SK-N-SH (cell line): ENCODE results near the gene USP46. TPM values are rescaled to one million over a fixed set of nuclear protein-coding genes. Genes with fewer than 3 reads are reported as not detected.

Experiments used
- CTCF ChIA-PET: fragments of 300-600, 350-600 bp; formaldehyde crosslinking; extraction: SDS; loops from one replicate; lab custom pipeline; 2021; lab: Yijun Ruan, JAX
- POLR2A ChIA-PET: fragments of 350-600 bp; sonication (Branson Sonifier 250); formaldehyde crosslinking; extraction: SDS; loops from one replicate; lab custom pipeline; 2020; ENCODE audit warnings: antibody characterized with exemption, inconsistent platforms; lab: Yijun Ruan, JAX
- DNase-seq: peaks from one replicate; pipeline ENCODE4 v3.0.0; 2012
- H2AFZ ChIP-seq: fragments of 200-600 bp; sonication (generic); 2 replicates; pipeline ENCODE4 v1.8.1; 2016; ENCODE audit warnings: antibody characterized with exemption, mild to moderate bottlenecking, low read depth
- H3F3A ChIP-seq: fragments of 200-600 bp; sonication (generic); replicated peaks from 2 replicates; pipeline ENCODE3; 2016; ENCODE audit warnings: antibody characterized with exemption, mild to moderate bottlenecking; ENCODE audit not compliant: insufficient read depth
- H3K27ac ChIP-seq, 2 experiments: fragments of 200-500 bp in 1 of 2; fragments of 200-600 bp in 1 of 2; sonication (Bioruptor generic) in 1 of 2; sonication (generic), shearing (Covaris generic) in 1 of 2; 2 replicates each; pipeline versions ENCODE4 v1.5.1 to v1.6.1; 2014 to 2016; ENCODE audit warnings: low read depth in 2 of 2, inconsistent platforms in 1 of 2, low read length in 1 of 2, mild to moderate bottlenecking in 1 of 2, mixed read lengths in 1 of 2
- H3K27me3 ChIP-seq: fragments of 200-600 bp; sonication (generic), shearing (Covaris generic); 2 replicates; pipeline ENCODE4 v1.6.1; 2016; ENCODE audit warnings: mixed run types; ENCODE audit not compliant: insufficient read depth
- H3K36me3 ChIP-seq, 2 experiments: fragments of 200-500 bp in 1 of 2; fragments of 200-600 bp in 1 of 2; sonication (Bioruptor generic) in 1 of 2; sonication (generic) in 1 of 2; replicated peaks in 1 of 2; 2 replicates each; pipeline versions ENCODE3 to v1.5.1; 2014 to 2016; ENCODE audit warnings: low read length in 1 of 2, mild to moderate bottlenecking in 1 of 2; ENCODE audit not compliant: insufficient read depth in 2 of 2, control insufficient read depth in 1 of 2
- H3K4me1 ChIP-seq, 2 experiments: fragments of 200-500 bp in 1 of 2; fragments of 200-600 bp in 1 of 2; sonication (Bioruptor generic) in 1 of 2; sonication (generic), shearing (Covaris generic) in 1 of 2; 2 replicates each; pipeline versions ENCODE4 v1.5.1 to v1.6.1; 2014 to 2016; ENCODE audit warnings: low read depth in 1 of 2, low read length in 1 of 2, mixed run types in 1 of 2; ENCODE audit not compliant: insufficient read depth in 2 of 2, control insufficient read depth in 1 of 2
- H3K4me2 ChIP-seq: fragments of 200-600 bp; sonication (generic), shearing (Covaris generic); 2 replicates; pipeline ENCODE4 v1.6.1; 2017; ENCODE audit warnings: mixed run types
- H3K4me3 ChIP-seq, 2 experiments: fragments of 200-500 bp in 1 of 2; fragments of 200-600 bp in 1 of 2; sonication (Bioruptor generic) in 1 of 2; sonication (generic), shearing (Covaris generic) in 1 of 2; 2 replicates each; pipeline versions ENCODE4 v1.5.1 to v1.8.1; 2014 to 2016; ENCODE audit warnings: low read depth in 2 of 2, inconsistent platforms in 1 of 2, low read length in 1 of 2, mild to moderate bottlenecking in 1 of 2, mixed read lengths in 1 of 2, moderate library complexity in 1 of 2
- H3K79me2 ChIP-seq: fragments of 200-600 bp; sonication (generic); 2 replicates; pipeline ENCODE4 v1.8.1; 2017; ENCODE audit warnings: mild to moderate bottlenecking; ENCODE audit not compliant: insufficient read depth
- H3K9ac ChIP-seq: fragments of 200-600 bp; sonication (generic); 2 replicates; pipeline ENCODE4 v1.6.1; 2017; ENCODE audit warnings: mixed run types
- H3K9me2 ChIP-seq: fragments of 200-600 bp; sonication (generic); 2 replicates; pipeline ENCODE4 v1.6.1; 2017; ENCODE audit warnings: mixed run types
- H3K9me3 ChIP-seq: fragments of 200-600 bp; sonication (generic); 2 replicates; pipeline ENCODE4 v1.6.1; 2017; ENCODE audit warnings: mixed run types, mild to moderate bottlenecking, moderate library complexity
- H4K20me1 ChIP-seq: fragments of 200-600 bp; sonication (generic); 2 replicates; pipeline ENCODE4 v1.6.1; 2017; ENCODE audit warnings: mild to moderate bottlenecking, mixed run types; ENCODE audit not compliant: insufficient read depth
- CHD2 ChIP-seq: fragments of 150-350 bp; IDR thresholded peaks from 2 replicates; pipeline ENCODE4 v1.6.1; 2018; ENCODE audit warnings: low read length; ENCODE audit not compliant: partially characterized antibody
- CTCF ChIP-seq: fragments of 200-600 bp; sonication (generic); IDR thresholded peaks from 2 replicates; pipeline ENCODE4 v1.6.1; 2017; ENCODE audit warnings: antibody characterized with exemption, mild to moderate bottlenecking, moderate library complexity
- ELF1 ChIP-seq: IDR thresholded peaks from 2 replicates; pipeline ENCODE4 v1.4.0; 2012
- EZH2phosphoT487 ChIP-seq: fragments of 200-600 bp; sonication (generic); IDR thresholded peaks from 2 replicates; pipeline ENCODE4 v1.6.1; 2017; ENCODE audit warnings: low read depth, mixed run types, mild to moderate bottlenecking, antibody characterized with exemption, moderate library complexity, borderline replicate concordance
- FOXJ3 ChIP-seq: sonication (generic); formaldehyde crosslinking; IDR thresholded peaks from 2 replicates; pipeline ENCODE4 v1.5.1; 2020; ENCODE audit warnings: mild to moderate bottlenecking, missing genetic modification reagents
- FOXM1 ChIP-seq: IDR thresholded peaks from 2 replicates; pipeline ENCODE4 v1.4.0; 2012; ENCODE audit warnings: low read depth, mild to moderate bottlenecking
- GABPA ChIP-seq: IDR thresholded peaks from 2 replicates; pipeline ENCODE4 v1.4.0; 2012; ENCODE audit warnings: low read depth, mild to moderate bottlenecking
- IRF3 ChIP-seq: fragments of 150-350 bp; IDR thresholded peaks from 2 replicates; pipeline ENCODE4 v1.6.1; 2016; ENCODE audit warnings: mild to moderate bottlenecking, low read depth, low read length
- MAX ChIP-seq: IDR thresholded peaks from 2 replicates; pipeline ENCODE4 v1.4.0; 2012; ENCODE audit warnings: low read depth
- POLR2AphosphoS5 ChIP-seq: IDR thresholded peaks from 2 replicates; pipeline ENCODE4 v1.6.1; 2012; ENCODE audit warnings: low read depth, low read length
- RAD21 ChIP-seq: IDR thresholded peaks from 2 replicates; pipeline ENCODE4 v1.6.1; 2012; ENCODE audit warnings: mild to moderate bottlenecking, low read length
- REST ChIP-seq: IDR thresholded peaks from 2 replicates; pipeline ENCODE4 v1.6.1; 2012; ENCODE audit warnings: mild to moderate bottlenecking, low read depth, low read length, moderate library complexity
- TEAD4 ChIP-seq: IDR thresholded peaks from 2 replicates; pipeline ENCODE4 v1.4.0; 2012; ENCODE audit warnings: mild to moderate bottlenecking, borderline replicate concordance; ENCODE audit not compliant: insufficient read depth
- USF1 ChIP-seq: IDR thresholded peaks from 2 replicates; pipeline ENCODE4 v1.4.0; 2012; ENCODE audit warnings: low read depth, borderline replicate concordance
- WGBS: methylation state at CpG from one replicate; pipeline ENCODE4 v1.1.6; 2017; ENCODE audit warnings: low lambda C conversion rate; 5-methylcytosine and 5-hydroxymethylcytosine counted together
- polyA plus RNA-seq, 3 experiments: library from polyadenylated mRNA; depleted of rRNA; stranded (reverse); fragments of >200 nt; gene quantifications; 2 replicates each; pipeline ENCODE4 v1.2.3, GENCODE V29; 2012

USP46 gene
- polyA plus RNA-seq, 1 of the 3 experiments (the other 2 are of a cell fraction), result 4.5 TPM

GRCh38 chr4:52592287-52592686 is 66.8 kb downstream of the USP46 start (continued):
- TF ChIP-seq REST, result no peak
- no peak for TF ChIP-seq FOXJ3 (CRISPR knock-in tag)

GRCh38 chr4:52588771-52589591 is 70.1 kb downstream of the USP46 start:
- Histone ChIP-seq H3K4me1 (no peaks in the 10 kb centered on the region; a peak in 1 of 4 replicates), H3K4me3 (no peak overlapping the region), H3K27ac (no peak overlapping the region), H3K4me2 (no peak overlapping the region), H3K27me3 (no peaks in the 10 kb centered on the region), H3F3A (no peaks in the 10 kb centered on the region), H3K9ac (no peak overlapping the region), H4K20me1 (no peaks in the 10 kb centered on the region), H2AFZ (no peak overlapping the region), H3K9me2 (no peaks in the 10 kb centered on the region; the same call in 1 of the 2 replicates), H3K9me3 (no peaks in the 10 kb centered on the region), H3K36me3 (peaks cover under 1% of the 10 kb centered on the region in 2 experiments), H3K79me2 (no peaks in the 10 kb centered on the region)
- 90% methylated on average over 13 of the region's 13 CpGs for WGBS
- TF ChIP-seq RAD21, result no peak
- no peak for TF ChIP-seq TEAD4
- no peak for TF ChIP-seq MAX
- no peak for TF ChIP-seq CTCF
- TF ChIP-seq USF1, result no peak
- no peak for TF ChIP-seq ELF1
- no peak for TF ChIP-seq POLR2AphosphoS5
- no peak for TF ChIP-seq GABPA
- TF ChIP-seq FOXM1, result no peak
- TF ChIP-seq FOXJ3 (CRISPR knock-in tag), result no peak
- TF ChIP-seq IRF3, result no peak
- TF ChIP-seq EZH2phosphoT487, result no peak
- no peak for TF ChIP-seq CHD2
- ChIA-PET POLR2A (no interaction called here), CTCF (interaction anchor here (1.0 to 3.8 kb wide), 10 partner anchors 11 to 1645 kb away, joined by 3 to 27 read pairs (median 6); no protein-coding TSS in a partner anchor)
- DNase-seq, result no peak
